Epithelial cell of esophagus (primary cell): ENCODE measurements around the gene PARD3B.

Experiments used
- DNase-seq: peaks from one replicate; pipeline ENCODE4 v3.0.0; 2010; ENCODE audit warnings: low read depth
- H3K4me3 ChIP-seq: 2 replicates; pipeline ENCODE4 v1.5.1; 2011; ENCODE audit warnings: mild to moderate bottlenecking, low read length, control low read depth
- TF ChIP-seq, protein P1 (sequence below): IDR thresholded peaks from 2 replicates; pipeline ENCODE4 v1.5.1; 2011; ENCODE audit warnings: low read depth, mild to moderate bottlenecking, low read length, control low read depth, inconsistent platforms; ENCODE audit not compliant: insufficient read depth; ENCODE audit errors: missing control alignments

The PARD3B gene

DNA sequence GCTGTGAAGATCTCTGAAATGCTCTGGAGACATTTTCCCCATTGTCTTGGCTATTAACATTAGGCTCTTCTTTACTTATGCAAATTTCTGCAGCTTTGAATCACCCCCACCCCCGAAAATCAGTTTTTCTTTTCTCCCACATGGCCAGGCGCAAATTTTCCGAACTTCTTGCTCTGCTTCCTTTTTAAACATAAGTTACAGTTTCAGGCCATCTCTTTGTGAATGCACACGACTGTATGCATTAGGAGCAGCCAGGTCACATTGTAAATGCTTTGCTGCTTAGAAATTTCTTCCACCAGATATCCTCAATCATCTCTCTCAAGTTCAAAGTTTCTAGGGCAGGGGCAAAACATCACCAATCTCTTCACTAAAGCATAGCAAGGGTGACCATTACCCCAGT is 106.8 kb downstream of the PARD3B start:
- H3K4me3 ChIP-seq, result no peak overlapping the region
- TF ChIP-seq, protein P1, sequence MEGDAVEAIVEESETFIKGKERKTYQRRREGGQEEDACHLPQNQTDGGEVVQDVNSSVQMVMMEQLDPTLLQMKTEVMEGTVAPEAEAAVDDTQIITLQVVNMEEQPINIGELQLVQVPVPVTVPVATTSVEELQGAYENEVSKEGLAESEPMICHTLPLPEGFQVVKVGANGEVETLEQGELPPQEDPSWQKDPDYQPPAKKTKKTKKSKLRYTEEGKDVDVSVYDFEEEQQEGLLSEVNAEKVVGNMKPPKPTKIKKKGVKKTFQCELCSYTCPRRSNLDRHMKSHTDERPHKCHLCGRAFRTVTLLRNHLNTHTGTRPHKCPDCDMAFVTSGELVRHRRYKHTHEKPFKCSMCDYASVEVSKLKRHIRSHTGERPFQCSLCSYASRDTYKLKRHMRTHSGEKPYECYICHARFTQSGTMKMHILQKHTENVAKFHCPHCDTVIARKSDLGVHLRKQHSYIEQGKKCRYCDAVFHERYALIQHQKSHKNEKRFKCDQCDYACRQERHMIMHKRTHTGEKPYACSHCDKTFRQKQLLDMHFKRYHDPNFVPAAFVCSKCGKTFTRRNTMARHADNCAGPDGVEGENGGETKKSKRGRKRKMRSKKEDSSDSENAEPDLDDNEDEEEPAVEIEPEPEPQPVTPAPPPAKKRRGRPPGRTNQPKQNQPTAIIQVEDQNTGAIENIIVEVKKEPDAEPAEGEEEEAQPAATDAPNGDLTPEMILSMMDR, result no peak
- no peak for DNase-seq

DNA sequence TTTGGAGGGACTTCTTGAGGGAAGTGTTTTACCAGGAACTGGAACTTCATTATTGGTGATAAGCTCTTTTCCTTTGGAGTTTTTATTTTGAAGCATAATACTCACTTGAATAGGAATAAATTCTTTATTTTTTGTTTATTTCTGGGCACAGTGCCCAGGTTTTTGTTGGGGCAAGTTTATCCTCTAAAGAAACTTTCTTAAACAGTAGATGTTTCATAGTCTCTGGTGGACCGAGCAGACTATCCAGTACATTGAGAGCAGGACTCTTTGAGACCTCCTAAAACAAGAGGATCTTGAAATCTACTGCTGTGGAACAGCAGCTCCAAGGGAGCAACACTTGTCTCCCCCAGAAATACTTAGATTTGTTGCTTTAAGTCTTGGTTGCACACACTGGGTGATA is 109.4 kb downstream of the PARD3B start:
- TF ChIP-seq, protein P1, result no peak
- H3K4me3 ChIP-seq, result no peak overlapping the region
- DNase-seq, result peak; percentile 26

DNA sequence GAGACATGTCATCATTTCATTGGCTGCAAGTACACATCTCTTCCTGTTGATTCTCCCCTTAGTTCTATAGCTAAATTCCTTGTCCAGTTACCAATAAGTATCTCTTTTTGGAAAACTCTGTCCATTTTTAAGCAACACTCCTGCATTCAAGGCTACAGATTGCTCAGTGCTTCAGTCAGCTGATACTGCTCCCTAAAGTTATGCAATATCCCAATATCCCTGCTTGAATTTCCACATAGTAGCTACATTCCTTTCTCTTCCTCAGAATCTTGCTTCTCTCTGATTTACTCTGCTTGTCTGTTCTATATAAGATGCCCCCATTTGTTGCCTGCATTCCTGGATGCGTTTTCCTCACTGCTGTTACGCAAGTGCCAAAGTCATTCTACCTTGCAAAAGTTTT is 109.8 kb downstream of the PARD3B start:
- TF ChIP-seq, protein P1, result no peak
- DNase-seq, result peak; percentile 56
- no peak overlapping the region for H3K4me3 ChIP-seq

DNA sequence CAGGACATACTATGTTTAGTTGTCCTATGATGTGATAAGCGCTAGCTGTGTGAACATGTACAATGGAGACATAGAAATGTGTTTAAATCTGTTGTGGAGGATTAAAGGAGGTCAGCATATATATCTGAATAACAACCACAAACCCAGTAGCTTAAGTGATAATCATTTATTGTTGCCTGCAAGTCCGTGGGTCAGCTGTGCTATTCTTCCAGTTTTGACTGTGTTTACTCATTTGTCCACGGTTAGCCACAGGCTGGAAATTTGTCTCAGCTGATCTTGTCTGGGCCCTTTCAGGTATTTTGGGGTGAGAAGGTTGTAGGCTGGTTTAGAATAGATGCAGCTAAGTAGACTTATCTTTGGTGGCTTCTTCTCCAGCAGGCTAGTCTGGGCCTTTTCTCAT is 110.4 kb downstream of the PARD3B start:
- H3K4me3 ChIP-seq, result no peak overlapping the region
- no peak for DNase-seq
- TF ChIP-seq, protein P1, result no peak

DNA sequence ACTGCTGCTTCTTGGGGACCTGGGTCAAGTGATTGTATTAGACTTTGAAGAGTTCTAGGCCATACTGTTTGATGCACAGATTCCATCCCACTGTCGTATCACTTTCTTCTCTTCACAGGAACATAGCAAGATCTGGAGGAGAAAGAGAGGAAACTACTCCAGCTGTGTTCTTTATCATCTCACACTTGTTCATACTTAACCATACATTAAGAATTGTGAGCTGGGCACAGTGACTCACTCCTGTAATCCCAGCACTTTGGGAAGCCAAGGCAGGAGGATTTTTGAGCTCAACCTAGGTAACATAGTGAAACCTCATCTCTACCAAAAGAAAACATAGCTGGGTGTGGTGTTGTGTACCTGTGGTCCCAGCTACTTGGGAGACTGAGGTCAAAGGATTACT is 111.7 kb downstream of the PARD3B start:
- H3K4me3 ChIP-seq, result no peak overlapping the region
- DNase-seq, result peak; percentile 26
- TF ChIP-seq, protein P1, result no peak

DNA sequence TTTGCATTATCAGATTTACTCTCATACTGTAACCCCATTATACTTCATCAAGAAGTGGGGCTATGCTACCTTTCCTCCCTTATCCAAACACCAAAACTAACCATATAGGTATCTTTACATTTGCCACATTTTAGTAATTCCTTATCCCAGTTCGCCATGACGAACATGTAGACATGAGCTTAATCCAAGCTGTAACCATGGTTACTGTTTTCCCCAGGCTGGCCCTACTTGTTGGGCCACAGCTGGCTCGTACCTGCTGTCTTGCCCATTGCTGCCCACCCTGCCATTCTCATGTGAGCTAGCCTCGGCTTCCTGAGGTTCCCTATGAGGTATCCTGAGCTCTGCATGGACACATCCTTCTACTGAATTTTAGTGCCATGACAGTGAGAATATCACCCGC is 117.7 kb downstream of the PARD3B start:
- no peak overlapping the region for H3K4me3 ChIP-seq
- DNase-seq, result no peak
- TF ChIP-seq, protein P1, result no peak

DNA sequence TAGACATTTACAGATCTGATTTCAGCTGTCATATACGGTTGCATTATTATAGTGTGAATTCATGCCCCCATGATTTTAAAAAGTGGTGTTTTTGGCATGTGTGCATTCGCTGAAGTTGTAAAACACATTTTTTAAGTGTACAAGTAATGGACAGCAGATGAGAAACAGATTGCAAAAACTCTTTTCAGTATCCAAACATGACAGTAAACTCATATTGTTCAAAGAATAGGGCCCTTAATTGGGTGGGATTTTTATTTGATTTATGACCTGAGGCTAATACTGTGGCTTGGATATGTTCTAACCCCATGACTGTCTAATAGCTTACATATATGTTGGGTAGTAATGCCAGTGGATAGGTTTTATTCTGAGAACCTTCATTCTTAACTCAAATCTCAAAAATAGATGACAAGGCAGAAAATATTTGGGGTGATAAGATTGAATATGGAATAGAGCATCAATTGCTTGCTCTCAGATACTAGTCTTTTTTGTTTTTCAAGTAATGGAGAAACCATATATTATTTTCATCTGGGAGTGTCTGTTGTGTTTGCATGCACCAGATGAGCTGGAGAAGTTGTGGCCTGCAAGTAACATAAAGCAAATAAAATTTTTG is 118.6 kb downstream of the PARD3B start:
- TF ChIP-seq, protein P1, result no peak
- H3K4me3 ChIP-seq, result no peak overlapping the region
- DNase-seq, result no peak
